LoVo (cell line): ENCODE data around the gene SND1.

ENCODE experiments used
- DNase-seq: peaks from one replicate; pipeline ENCODE4 v3.0.0-alpha.2; 2016; ENCODE audit warnings: low spot score

SND1 gene

DNA sequence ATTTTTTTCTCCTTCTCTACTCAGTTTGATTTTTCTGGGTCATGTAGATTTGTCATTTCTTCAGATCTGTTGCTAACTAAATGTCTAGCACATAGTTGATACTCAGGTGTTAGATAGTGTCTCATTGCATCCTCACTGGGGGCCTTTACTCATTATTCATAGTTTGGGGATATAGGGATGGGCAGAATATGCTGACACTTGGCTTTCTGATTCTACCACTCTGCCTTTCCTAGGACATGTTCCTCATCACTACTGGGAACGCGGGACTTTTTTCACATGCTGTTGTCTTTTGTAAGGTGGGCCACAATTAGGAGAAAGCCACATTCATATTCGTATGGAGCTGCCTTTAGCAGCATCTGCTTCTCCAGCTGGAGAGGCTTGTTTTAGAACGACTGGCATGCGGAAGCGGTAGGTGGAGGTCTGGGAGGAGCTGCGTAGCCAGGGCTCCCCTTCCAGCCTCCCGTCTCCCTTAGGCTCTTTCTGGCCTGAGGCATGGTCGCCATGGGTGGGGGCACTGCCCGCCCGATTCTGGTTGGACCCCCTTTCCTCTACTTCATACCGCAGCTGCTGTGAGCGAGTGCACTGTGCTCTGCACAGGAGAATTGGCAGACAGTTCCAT, 78.8 kb downstream of the SND1 start:
- no peak for DNase-seq

DNA sequence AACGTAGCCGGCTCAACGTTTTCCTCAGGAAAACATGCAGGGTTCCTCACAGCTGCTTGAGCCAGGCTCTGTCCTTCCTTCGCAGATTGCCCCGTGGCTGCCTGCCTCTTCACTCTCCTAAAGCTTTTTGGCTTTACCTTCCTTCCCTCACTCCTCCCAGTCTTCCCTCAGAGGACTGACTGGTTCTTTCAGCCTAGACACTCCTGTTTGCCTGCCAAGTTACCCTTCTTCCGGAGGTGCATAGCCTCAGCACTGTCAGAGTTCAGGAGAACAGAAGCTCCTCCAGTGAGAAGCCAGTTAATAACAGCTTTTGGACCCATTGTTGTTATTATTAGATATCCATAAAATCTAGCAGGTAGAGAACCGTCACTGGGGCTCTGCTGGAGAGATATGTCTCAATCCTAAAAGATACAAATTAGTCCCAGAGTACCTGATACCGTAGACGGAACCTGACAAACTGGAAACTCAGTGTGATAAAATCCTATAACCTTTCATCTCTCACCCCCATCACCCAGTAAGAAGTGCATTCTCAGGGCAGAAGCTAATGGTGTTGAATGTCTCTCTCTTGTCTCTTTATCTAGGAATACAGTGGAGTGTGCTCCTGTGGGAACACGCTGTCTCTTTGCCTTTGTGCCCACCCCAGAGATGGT, 79.6 kb downstream of the SND1 start:
- no peak for DNase-seq

DNA sequence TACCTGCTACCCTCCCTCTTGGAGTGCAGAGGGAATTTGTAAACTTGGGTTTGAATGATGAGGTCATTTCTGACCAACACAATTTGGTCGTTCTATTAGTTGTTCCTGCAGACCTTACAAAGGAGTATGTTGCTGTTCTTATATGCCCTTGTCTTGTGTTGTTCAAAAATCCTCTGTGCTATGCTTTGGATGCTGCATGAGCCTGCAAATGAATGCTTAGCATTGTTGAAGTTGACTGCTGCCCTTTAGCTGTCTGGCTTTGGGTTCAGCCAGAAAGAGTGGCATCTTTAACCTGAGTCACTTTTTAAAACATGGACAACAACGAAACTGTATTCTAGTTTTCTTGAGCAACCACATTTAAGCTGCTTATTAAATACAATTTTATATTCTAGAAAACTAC, 80.3 kb downstream of the SND1 start:
- DNase-seq, result no peak

DNA sequence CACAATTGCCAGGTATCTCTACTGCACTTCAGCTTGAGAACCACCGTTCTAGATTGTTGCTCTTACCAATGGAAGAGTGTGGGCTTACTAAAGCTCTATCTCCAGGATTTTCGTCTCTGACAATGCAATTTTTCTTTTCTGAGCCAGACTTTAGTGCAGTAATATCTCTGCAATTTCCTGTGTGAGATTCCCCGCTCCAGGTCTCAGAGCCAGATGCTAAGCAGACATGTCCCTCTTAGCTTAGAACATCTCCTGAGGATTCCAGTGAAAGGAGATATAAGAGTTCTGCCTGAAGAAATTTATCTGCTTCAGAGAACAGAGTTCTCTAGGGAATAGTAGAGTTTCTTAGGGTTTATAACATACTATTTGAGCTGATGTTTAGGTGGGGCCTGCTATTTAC, 82.0 kb downstream of the SND1 start:
- DNase-seq, result no peak

DNA sequence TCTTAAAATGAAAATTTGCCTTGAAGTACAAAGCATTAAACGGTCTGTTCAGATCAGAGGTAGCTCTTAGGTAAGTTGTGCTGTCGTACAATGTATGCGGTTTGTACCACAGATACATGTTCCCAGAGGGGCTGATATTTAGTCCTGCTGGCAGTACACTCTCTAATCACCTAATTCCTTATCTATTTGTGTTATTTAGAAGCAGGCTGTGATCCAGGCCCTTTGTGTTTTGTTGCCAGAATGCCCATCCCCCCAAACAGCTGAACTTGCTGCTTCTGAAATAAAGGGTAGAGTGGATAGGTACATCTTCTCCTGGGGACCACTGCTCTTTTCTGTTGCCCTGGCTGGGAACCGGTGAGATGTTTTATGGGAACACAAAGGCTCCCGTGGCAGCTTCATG, 84.5 kb downstream of the SND1 start:
- no peak for DNase-seq

DNA sequence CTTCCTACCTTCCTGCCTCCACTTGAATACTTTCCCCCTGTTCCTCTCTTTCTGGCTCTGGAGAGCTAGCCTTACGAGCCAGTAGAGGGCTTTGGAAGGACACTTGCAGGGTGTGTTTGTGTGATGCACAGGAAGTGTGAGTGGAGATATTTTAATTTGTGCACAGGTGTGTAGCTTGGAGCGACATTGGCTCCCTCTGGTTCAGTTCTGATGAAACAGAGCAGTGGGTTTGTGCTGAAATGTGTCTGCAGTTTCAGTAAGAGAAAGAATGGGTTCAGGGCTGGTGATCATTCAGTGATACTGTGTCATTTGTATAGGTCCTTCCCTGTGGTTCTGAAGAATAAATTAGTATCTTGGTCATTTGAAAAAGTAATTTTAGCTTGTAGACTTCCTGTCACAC, 86.9 kb downstream of the SND1 start:
- DNase-seq, result no peak

DNA sequence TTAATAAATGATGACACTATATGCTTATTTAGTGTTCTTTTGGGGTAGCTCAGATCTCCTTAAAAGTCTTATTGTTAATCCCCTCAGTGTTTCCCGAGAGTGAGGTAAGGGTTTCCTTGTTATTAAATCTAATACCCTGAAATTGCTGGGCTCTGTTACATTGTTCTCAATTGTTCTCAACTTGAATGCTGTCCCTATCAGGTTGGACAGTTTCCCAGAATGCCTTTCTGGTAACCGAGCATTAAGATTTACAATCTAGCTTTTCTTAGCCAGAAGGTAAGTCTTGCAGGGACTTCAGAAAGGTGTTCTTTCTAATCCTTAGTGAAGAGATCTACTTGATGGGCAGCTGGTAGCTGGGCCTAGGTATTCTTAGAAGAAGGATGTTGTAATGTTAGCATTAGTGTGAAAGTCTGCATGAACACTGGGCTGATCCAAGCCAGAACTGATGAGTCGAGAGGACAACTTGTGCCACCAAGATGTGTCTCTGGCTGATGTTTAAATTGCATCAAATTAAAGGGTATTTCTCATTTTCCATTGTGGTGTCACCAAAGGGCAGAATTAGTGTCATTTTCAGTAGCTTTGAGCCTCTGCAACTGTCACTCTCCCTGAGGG, 89.9 kb downstream of the SND1 start:
- DNase-seq, result no peak

DNA sequence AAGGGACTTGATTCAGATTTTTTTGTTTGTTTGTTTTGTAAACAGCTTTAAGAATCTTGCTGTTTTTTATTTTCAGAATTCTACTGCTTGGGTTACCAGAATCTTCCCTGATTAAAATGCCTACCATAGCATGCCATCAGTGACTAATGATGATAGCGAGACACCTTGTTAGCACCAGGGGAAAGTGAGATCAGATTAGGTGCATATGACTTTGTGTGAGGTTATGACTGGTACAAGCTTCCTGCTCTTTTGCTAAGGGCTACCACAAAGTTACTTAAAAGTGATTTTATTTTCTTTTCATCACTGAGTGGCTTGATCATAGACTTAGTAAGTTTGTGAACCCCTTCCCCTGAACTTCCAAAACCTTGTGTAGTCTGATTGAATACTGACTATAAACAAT, 93.5 kb downstream of the SND1 start:
- no peak for DNase-seq

DNA sequence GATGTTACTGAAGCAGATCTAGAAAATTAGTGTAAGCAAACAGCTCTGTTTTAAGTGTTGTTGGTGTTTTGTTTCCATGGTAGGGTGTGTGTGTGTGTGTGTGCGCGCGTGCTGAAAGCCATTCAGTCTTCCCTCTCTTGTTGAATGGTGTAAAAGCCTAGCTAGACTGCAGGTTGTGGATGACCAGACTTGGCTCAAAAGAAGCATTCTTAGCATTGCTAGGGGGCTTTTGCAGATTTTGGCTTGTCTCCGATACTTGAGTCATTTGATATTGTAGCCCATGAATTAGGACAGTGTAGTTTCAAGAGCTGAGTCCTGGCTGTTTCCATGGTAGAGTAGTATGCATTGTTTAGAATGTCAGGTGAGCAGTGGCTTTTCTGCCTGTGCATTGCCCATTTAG, 99.1 kb downstream of the SND1 start:
- DNase-seq, result no peak

DNA sequence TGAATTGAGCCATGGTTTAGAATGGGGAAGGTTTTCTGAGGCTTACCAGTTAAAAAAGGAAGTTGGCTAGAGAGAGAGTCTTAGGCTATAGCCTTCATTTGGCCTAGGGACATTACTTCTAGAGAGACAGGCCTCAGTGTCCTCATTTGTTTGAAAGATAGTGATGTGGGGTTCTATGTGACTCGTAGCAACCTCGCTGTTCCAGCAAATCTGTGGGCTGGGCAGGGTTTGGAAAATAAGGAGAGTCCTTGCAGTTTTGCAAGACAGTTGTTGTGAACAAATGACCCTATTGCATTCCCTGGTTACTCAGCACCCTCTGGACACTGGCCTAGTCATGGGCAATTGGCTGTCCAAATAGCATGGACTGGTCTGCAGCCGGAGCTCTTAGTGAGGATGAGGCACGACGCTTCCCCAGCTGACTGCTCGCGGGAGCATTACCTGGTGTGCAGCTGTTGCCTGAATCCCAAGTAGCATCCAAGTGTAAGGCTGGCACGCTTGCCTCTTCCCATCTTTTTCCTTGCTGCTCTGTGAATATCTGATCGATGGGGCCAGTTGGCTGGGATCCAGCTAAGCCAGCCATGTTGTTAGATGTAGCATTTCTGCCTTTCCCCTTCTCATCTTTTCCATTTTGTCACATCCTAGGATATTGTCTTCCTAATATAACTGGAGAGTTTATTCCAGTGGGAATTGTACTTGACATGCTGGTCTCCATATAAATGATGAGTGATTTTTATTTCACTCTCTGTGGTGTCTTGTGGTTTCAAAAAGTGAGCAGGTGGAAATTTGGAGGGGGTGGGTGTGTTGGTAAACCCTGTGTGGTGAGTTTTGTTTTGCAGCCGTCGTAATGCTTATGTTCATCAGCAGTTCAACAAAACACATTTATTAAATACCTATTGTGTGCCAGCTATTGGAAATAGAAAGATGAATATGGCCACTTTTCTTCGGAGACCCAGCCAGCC, 99.8 kb downstream of the SND1 start:
- no peak for DNase-seq

DNA sequence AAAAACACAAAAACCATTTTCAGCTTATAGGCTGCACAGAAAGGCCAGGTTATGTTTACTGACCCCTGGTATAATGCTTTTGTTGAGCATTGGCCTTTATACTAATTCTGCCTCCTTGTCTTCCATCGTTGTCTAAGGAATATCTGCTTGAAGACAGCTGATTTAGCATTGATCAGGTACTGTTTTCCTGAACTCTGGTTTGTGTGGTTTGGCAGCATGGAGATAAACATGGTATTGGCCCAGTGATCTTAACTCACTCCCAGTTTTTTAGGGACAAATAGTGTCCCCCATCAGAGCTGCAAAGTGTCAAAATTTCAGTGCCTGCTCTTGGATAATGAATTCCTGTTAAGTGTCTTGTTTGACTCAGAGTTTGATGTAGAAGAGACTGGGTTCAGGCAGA, 100.8 kb downstream of the SND1 start:
- DNase-seq, result no peak

DNA sequence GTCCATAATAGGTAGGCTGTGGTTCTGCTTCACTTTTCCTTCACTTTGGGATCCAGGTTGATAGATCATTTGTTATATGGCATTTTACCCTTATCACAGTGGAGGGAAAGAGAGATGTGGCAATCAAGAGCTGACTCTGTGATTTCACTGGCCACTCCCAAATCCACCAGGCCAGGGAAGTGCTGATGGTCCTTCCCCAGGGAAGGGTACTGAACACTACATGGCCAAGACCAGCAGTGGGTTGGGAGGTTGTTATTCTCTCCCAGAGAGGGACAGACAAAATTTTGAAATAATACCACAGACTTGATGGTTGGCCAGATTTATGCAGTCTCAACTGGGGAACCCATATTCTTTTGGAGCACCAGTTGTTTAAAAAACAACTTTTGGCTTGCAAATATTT, 102.5 kb downstream of the SND1 start:
- DNase-seq, result no peak

DNA sequence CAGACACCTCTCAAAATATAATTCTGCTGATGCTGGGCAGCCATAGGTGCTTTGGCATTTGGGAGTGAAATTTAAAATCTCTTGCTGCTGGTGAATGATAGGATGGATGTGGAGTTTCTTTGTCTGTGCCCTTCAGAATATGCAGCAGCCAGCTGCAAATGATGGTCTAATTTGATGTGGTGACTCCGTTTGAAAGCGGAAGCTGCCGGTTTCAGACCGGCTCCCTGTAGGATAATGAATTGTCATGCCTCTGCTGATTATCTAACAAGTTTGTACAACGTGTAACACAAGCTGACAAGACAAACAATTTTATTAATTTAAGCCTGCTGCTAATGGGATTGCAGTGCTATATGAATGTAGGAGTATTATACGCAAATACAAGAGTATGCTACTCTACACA, 103.5 kb downstream of the SND1 start:
- no peak for DNase-seq

DNA sequence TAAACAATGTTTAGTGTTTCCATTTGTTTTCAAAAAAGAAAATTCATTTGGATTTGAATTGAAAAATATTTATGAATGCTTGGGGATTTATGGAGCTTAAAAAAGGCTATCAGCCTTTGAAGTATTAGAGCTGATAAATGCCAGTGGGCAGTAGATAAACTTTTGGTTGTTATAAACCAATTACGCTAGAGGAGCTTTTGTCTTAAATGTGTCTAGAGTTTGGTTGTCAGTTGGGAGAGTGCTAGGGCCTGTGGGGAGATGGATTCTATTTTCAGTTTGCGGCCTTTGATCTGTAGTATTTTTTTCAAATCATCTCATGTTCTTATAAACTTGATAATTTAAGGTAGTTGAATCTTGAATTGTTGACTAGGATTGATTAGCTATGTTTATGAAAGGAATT, 104.0 kb downstream of the SND1 start:
- no peak for DNase-seq

DNA sequence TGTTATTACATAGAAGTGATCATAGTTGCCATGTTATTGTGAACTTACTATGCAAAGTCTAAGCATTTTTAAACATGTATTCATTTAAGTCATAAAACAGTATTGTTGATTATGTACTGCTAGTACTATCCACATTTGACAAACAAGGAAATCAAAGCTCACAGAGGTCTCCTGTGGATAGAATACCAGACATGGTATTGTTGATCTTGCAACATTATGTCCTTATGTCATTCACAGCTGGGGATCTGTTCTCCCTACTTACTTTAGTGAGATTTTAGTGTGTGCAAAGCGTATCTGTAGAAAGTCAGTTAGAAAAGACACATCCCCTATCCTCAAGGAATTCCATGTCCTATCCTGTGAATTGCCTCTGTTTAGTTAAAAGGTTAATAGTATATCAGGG, 106.1 kb downstream of the SND1 start:
- no peak for DNase-seq

DNA sequence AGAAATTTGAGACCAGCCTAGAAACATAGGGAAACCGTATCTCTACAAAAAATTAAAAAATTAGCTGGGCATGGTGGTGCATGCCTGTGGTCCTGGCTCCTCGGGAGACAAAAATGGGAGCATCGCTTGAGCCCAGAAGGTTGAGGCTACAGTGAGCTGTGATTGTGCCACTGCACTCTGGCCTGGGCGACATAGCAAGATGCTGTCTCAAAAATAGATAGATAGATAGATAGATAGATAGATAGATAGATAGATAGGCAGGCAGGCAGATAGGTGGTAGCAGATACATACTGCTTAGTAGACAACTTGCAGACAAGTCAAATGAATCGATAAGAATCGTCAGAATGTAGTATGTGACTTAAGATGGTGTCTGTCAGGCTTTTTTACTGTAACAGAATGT, 106.9 kb downstream of the SND1 start:
- no peak for DNase-seq

DNA sequence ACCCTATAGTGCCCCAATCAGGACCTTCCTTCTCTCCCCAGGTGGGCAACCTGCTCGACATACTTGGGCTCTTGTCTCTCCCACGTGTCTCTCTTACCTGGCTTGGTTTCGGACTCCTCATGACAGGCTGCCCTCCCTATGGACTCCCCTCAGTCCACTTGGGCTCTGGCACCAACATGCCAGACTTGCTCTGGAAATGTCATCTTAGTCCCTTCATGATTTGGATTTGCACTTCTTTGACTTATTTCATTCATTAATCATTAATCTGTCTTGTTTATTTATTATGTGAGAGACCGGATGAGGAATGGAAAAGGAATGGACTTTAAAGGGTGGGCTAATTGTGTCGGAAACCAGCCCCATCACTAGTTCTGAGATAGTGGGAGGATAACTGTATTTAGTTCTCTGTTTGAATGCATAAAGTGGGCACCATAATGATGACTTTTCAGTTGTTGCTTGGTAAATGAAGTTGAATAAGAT, 108.0 kb downstream of the SND1 start:
- no peak for DNase-seq

DNA sequence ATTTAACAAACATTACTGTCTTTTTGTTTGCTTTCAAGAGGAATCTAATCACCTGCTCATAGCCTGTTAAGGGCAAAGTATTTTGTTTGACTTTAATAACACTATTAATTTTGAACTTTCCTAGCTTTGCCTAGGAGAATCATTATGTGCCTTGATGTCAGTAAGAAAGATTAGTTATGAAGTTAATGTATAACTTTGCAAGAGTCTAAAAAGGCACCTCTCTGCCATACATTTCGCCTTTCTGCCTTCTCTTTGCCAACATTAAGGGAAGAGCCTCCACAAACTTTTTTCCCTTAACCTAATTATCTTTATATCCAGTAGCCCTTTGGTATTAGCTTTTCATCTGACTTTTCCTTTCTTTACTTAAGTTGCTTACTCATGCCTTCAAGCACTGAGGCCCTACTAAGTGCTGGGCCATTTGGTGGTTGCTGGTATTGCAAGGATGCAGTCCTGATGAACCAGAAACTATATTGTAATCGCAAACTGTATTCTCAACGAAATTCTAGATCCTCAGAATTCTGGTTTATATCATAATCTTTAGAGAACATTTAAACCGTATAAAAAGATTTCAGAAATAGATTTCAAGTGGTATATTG, 108.5 kb downstream of the SND1 start:
- DNase-seq, result no peak

DNA sequence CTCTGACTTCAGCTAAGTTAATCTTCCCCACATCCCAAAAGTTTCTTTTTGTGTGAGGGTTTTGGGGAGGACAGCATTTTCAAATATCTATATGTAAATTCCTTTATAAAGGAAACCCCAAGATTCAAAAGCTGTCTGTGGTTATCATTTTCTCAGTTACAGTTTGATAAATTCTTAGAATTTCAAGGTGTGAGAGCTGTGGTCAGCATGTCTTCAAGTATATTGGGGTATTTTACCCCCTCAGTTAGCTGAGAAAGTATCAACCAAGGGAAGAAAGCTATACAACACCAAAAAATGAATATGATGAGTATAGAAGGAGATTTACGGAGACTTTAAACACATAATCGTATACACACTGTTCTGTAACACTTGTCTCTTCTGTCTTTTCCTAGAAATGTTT, 109.2 kb downstream of the SND1 start:
- DNase-seq, result no peak

DNA sequence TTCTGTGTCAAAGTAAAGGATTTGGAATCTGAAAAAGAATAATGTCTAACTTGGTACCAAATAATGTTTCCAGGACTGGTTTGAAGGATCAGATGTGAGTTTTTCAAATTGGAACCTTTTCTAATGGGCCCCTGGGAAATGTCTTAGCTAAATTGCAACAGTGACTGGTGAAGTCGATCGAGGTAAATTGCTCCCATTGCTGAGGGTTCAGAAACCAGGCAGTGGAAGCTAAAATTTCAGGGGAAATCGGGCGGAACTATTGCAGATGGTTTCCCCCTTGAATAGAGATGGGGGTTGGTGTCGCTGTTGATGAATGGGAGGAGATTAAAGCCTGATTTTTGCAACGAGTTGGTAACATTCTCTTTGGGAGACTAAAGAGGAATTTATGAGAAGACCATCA, 112.7 kb downstream of the SND1 start:
- DNase-seq, result no peak

DNA sequence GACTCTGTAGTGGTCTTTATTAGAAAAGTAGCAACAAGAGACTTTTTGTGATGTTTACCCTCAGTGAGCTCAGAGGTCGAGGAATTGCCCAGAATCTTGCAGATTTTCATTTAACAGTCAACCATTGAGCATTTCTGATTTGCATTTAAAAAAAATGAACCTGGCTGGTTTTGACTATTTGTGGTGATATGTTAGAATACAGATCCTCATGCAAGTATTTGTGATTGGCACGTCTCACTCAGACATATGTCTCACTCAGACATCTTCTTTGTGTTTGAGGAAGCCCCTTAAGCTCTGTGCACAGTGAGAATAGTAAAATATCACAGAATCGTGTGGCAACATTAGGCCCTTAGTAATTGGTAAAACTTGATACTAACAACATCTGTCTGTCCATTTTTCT, 113.2 kb downstream of the SND1 start:
- DNase-seq, result no peak

DNA sequence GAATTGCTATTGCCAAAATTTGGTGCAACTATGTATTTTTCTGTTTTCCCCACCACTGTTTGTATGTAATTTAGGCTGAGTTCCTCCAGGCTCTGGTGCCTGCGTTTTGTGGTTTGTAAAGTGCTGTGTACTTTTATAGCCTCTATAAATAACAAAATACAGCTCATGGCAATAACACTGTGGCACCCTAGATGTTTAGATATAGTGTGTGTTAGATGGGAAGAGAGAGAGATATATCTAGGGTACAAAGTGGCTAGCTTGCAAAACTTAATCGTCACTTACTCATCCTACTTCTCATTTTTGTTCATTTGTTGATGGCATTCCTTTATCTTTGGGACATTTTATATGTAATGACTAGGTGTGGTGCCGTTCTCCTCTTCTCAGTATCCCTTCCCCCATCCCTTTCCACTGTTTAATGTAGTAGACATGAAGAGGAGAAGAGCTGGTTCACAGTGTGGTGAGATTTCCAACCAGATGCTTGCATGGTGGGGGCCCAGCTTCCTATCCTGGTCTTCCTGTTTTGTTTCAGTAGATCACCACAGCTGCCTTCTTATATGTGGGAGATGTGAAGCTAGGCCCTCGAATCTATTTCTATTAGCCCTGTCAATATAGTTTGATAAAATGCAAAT, 115.0 kb downstream of the SND1 start:
- no peak for DNase-seq
